ENCODE results near the gene GFRA1. TPM values are rescaled to one million over a fixed set of nuclear protein-coding genes. Genes with fewer than 3 reads are reported as not detected.

The GFRA1 gene
- total RNA-seq, 4 donors from 2014 or later, result 1.8 to 21.4 (median 12.1) TPM

- DNase-seq, result no peak
- Histone ChIP-seq H3K27ac (no peak overlapping the region), H3K36me3 (no peaks in the 10 kb centered on the region), H3K9me3 (no peaks in the 10 kb centered on the region), H3K27me3 (no peaks in the 10 kb centered on the region), H3K4me3 (no peak overlapping the region), H3K4me1 (no peaks in the 10 kb centered on the region)
- no peak for TF ChIP-seq CTCF (IDR thresholded peaks at IDR 0.05)
- no peak for TF ChIP-seq POLR2A (IDR thresholded peaks at IDR 0.05)
These were observed 5.8 kb upstream of the GFRA1 start for GRCh38 chr10:116278846-116279245.

GRCh38 chr10:116276981-116277380 is 4.0 kb upstream of the GFRA1 start:
- no peak overlapping the region for H3K4me3 ChIP-seq
- peaks cover 0 to 8% of the 10 kb centered on the region in 2 donors for H3K27me3 ChIP-seq
- H3K27ac ChIP-seq, result no peak overlapping the region
- no peak for DNase-seq
- no peaks in the 10 kb centered on the region for H3K9me3 ChIP-seq
- H3K36me3 ChIP-seq, result no peaks in the 10 kb centered on the region
- no peak for TF ChIP-seq POLR2A (IDR thresholded peaks at IDR 0.05)
- no peak for TF ChIP-seq CTCF (IDR thresholded peaks at IDR 0.05)
- peaks cover 0 to 13% (median 0%) of the 10 kb centered on the region in 4 donors for H3K4me1 ChIP-seq

GRCh38 chr10:116274064-116274904 is 1.3 kb upstream of the GFRA1 start:
- no peaks in the 10 kb centered on the region for H3K9me3 ChIP-seq

GRCh38 chr10:116271593-116272439 is 1.2 kb downstream of the GFRA1 start:
- TF ChIP-seq POLR2A (IDR thresholded peaks at IDR 0.05), result no peak
- TF ChIP-seq CTCF (IDR thresholded peaks at IDR 0.05), result no peak
- Histone ChIP-seq H3K27me3 (peaks cover 0 to 11% of the 10 kb centered on the region in 2 donors), H3K4me3 (peak overlapping the region; percentile 28 to 50 (median 40)), H3K4me1 (peaks cover 0 to 17% (median 0%) of the 10 kb centered on the region in 4 donors), H3K9me3 (no peaks in the 10 kb centered on the region), H3K36me3 (no peaks in the 10 kb centered on the region), H3K27ac (peak overlapping the region in 3 of 4 donors; percentile 36 to 67 (median 42))
- no peak for DNase-seq

More at GRCh38 chr10:116274064-116274904, 1.3 kb upstream of the GFRA1 start:
- no peaks in the 10 kb centered on the region for H3K36me3 ChIP-seq
- TF ChIP-seq POLR2A (IDR thresholded peaks at IDR 0.05) (no peak), CTCF (IDR thresholded peaks at IDR 0.05) (no peak)
- H3K27me3 ChIP-seq, result peaks cover 0 to 11% of the 10 kb centered on the region in 2 donors
- peaks cover 0 to 17% (median 0%) of the 10 kb centered on the region in 4 donors for H3K4me1 ChIP-seq
- H3K4me3 ChIP-seq, result peak overlapping the region; percentile 22 to 50 (median 36)
- H3K27ac ChIP-seq, result peak overlapping the region in 2 of 4 donors; percentile 17 to 67
- no peak for DNase-seq

- Histone ChIP-seq H3K27ac (peak overlapping the region in 3 of 4 donors; percentile 36 to 67 (median 42)), H3K27me3 (peaks cover 0 to 11% of the 10 kb centered on the region in 2 donors), H3K36me3 (no peaks in the 10 kb centered on the region), H3K4me3 (peak overlapping the region; percentile 28 to 50 (median 40)), H3K4me1 (peaks cover 0 to 17% (median 0%) of the 10 kb centered on the region in 4 donors), H3K9me3 (no peaks in the 10 kb centered on the region)
- TF ChIP-seq CTCF (IDR thresholded peaks at IDR 0.05), result no peak
- no peak for TF ChIP-seq POLR2A (IDR thresholded peaks at IDR 0.05)
- DNase-seq, result no peak
These were observed 2.0 kb downstream of the GFRA1 start for GRCh38 chr10:116270771-116271592.

All from Peyer's patch (tissue), 4 donors.